ENCODE results near the gene ABCD1.

ABCD1 gene

GRCh38 chrX:153731117-153731844, 6.6 kb downstream of the ABCD1 start:
- no peak for TF ChIP-seq CTCF (IDR thresholded peaks at IDR 0.05)
- intact Hi-C loops (cut with DNase I; ENCODE audit: low total_unique reads): no loop called here
- Histone ChIP-seq H3K27me3 (no peaks in the 10 kb centered on the region), H3K9me3 (peaks cover 0 to 6% (median 5%) of the 10 kb centered on the region in 3 donors), H3K4me1 (peaks cover 0 to 24% (median 20%) of the 10 kb centered on the region in 4 donors), H3K4me3 (no peak overlapping the region), H3K27ac (no peak overlapping the region), H3K36me3 (peaks cover 0 to 14% (median 3%) of the 10 kb centered on the region in 3 donors)
- DNase-seq: no peak

- Histone ChIP-seq H3K27me3 (no peaks in the 10 kb centered on the region), H3K27ac (no peak overlapping the region), H3K4me1 (peaks cover 0 to 18% (median 15%) of the 10 kb centered on the region in 4 donors), H3K4me3 (no peak overlapping the region), H3K9me3 (peaks cover 0 to 6% (median 5%) of the 10 kb centered on the region in 3 donors), H3K36me3 (peaks cover 0 to 19% (median 8%) of the 10 kb centered on the region in 3 donors)
- TF ChIP-seq CTCF (IDR thresholded peaks at IDR 0.05): no peak
- no peak for DNase-seq
- intact Hi-C loops (cut with DNase I; ENCODE audit: low total_unique reads): no loop called here
Measured at GRCh38 chrX:153731845-153732215, 7.2 kb downstream of the ABCD1 start.

GRCh38 chrX:153732401-153732800, 7.7 kb downstream of the ABCD1 start:
- H3K27me3 ChIP-seq: no peaks in the 10 kb centered on the region

GRCh38 chrX:153733651-153734240, 9.1 kb downstream of the ABCD1 start:
- H3K4me1 ChIP-seq: no peaks in the 10 kb centered on the region
- no peak for TF ChIP-seq CTCF (IDR thresholded peaks at IDR 0.05)
- peaks cover 0 to 6% (median 5%) of the 10 kb centered on the region in 3 donors for H3K9me3 ChIP-seq
- intact Hi-C loops (cut with DNase I; ENCODE audit: low total_unique reads): no loop called here
- DNase-seq: no peak
- no peaks in the 10 kb centered on the region for H3K27me3 ChIP-seq
- peaks cover 0 to 22% (median 14%) of the 10 kb centered on the region in 3 donors for H3K36me3 ChIP-seq
- no peak overlapping the region for H3K27ac ChIP-seq
- H3K4me3 ChIP-seq: no peak overlapping the region

More at GRCh38 chrX:153732401-153732800, 7.7 kb downstream of the ABCD1 start:
- H3K4me1 ChIP-seq: peaks cover 0 to 13% (median 11%) of the 10 kb centered on the region in 4 donors
- intact Hi-C loops (cut with DNase I; ENCODE audit: low total_unique reads): no loop called here
- H3K9me3 ChIP-seq: peaks cover 0 to 6% (median 5%) of the 10 kb centered on the region in 3 donors
- no peak overlapping the region for H3K4me3 ChIP-seq
- no peak overlapping the region for H3K27ac ChIP-seq
- TF ChIP-seq CTCF (IDR thresholded peaks at IDR 0.05): no peak
- DNase-seq: no peak
- H3K36me3 ChIP-seq: peaks cover 0 to 22% (median 14%) of the 10 kb centered on the region in 3 donors

GRCh38 chrX:153734871-153735270, 10.2 kb downstream of the ABCD1 start:
- Histone ChIP-seq H3K4me3 (no peak overlapping the region), H3K9me3 (peaks cover 0 to 6% (median 5%) of the 10 kb centered on the region in 3 donors), H3K36me3 (peaks cover 0 to 22% (median 15%) of the 10 kb centered on the region in 3 donors), H3K27me3 (no peaks in the 10 kb centered on the region), H3K27ac (no peak overlapping the region), H3K4me1 (no peaks in the 10 kb centered on the region)
- no peak for TF ChIP-seq CTCF (IDR thresholded peaks at IDR 0.05)
- intact Hi-C loops (cut with DNase I; ENCODE audit: low total_unique reads): no loop called here
- no peak for DNase-seq
